Right hindlimb (tissue), 1 donor: ENCODE results near the gene BTBD9.

ENCODE experiments used
- DNase-seq: peaks from one replicate; pipeline ENCODE4 v3.0.0-alpha.2; 2018

Gene BTBD9

DNA sequence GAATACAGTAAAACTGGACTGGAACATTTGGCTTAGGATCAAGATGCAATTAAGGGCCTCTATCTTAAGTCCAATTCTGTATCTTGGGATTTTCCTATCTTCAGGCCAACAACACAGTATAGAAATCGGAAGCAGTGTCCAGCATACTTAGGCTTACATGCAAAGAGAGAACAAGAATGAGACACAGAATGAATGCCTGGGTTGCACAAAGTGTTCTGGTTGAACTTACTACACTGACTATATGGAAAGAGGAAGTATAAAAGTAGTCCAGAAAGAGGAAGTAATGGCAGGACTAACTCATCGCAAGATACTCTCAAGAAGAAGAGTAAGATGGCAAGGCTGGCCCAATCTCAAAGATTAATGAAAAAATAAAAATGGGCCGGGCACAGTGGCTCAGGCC is 87.6 kb downstream of the BTBD9 start:
- DNase-seq = no peak

DNA sequence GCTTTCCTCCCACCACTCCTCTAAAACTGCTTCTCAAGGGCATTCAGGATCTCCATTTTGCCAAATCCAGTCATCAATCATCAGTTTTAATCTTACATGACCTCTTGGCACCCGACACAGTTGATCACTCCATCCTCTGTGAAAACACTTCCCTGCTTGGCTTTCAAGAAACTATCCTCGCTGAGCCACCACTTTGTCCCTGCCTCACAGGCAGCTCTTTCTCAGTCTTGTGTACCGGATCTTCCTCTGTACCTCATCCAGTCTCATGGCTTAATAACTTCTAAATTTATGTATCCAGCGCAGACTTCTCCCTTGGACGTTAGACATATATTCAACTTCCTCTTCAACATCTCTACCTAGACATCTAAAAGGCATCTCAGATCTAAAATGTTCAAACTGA is 89.9 kb downstream of the BTBD9 start:
- DNase-seq = no peak

DNA sequence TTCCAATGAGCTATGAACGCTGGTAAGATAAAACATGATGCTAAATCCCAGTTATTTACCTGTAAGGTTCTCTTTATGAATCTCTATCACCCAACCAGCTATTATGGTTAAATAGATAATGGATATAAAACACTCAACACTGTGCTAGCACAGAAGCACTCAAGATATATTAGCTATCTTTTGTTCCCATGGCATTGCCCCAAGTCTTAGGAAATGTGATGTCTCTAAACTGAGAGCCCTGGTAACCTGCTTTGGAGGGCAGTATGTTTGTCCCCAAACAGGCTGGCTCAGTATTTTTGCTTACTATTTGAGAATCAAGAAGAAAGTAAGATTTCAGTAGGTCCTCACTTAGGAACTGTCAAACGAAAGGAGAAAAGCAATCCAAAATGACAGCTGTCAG is 90.5 kb downstream of the BTBD9 start:
- DNase-seq = no peak

DNA sequence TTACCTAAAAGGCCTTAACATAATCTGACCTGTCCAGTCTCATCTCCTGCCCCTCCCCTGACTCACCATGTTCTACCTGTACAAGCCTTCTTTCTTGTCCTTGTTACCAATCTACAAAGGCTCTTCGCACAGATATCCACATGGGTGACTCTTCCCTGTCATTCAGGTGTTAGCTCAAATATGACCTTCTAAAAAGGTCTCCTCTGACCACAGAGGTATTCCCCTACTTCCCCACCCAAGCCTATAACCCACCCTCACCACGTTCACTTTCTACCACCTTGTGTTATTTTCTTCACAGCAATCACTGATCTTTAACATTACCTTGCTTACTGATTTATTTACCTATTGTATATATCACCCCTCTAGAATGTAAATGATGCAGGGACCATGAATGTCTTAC is 96.7 kb downstream of the BTBD9 start:
- DNase-seq = no peak

DNA sequence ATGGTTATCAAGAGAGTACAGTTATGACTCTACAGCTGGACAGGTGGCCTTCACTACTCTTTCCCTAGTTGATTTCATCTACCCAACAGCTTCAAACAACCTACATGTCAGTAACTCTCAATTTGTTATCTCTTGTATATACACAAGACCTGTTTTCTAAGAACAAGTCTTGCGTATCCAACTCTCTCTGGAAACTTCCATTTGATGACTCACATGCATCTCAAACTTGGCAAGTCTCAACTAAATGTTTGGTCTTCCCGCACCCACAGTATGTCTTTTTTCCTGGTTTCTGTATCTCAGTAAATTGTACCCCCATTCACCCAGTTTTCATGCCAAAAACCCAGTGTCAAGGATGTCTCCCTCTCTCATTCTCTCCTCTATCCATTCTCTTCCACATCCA is 97.7 kb downstream of the BTBD9 start:
- no peak for DNase-seq

DNA sequence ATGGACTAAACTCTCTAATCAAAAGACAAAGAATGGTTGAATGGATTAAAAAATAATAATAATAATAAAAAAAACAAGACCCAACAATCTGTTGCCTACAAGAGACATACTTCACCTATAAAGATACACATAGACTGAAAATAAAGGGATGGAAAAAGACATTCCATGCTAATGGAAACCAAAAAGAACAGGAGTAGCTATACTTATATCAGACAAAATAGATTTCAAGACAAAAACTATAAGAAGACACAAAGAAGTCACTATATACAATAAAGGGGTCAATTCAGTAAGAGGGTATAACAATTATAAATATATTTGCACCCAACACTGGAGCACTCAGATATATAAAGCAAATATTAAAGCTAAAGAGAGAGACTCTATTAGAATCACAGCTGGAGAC is 106.7 kb downstream of the BTBD9 start:
- DNase-seq = no peak

DNA sequence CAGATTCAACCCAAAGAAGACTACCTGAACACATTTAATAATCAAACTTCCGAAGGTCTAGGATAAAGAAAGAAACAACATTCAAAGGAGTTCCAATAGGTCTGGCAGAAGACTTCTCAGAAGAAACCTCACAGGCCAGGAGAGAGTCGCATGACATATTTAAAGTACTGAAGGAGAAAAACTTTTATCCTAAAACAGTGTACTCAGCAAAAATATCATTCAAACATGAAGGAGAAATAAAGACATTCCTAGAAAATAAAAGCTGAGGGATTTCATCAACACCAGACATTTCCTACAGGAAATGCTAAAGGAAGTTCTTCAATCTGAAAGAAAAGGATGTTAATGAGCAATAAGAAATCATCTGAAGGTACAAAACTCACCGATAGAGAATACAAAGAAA is 108.6 kb downstream of the BTBD9 start:
- DNase-seq = no peak

DNA sequence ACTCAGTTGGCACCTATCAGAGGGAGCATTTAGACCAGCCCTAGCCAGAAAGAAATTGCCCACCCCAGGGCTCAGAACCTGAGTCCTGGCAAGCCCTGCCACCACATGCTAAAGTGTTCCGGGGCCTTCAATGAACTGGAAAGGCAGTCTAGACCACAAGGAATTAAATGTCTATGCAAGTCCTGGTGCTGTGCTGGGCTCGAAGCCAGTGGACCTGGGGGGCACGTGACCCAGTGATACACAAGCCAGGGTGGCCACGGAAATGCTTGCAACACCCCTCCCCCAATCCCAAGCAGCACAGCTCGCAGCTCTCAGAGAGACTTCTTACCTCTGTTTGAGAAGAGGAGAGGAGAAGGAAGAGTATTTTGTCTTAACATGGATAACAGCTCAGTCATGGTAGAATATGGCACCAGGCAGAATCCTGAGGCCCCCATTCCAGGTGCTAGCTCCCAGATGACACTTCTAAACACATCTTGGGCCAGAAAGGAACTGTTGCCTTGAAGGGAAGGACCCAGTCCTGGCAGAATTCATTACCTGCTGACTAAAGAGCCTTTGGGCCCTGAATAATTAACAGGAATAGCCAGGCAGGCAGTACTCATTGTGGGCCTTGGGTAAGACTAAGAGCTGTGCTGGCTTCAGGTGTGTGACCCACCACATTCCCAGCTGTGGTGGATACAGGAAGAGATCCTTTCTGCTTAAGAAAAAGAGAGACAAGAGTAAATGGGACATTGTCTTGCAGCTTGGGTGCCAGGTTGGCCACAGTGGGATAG is 111.3 kb downstream of the BTBD9 start:
- DNase-seq = no peak

DNA sequence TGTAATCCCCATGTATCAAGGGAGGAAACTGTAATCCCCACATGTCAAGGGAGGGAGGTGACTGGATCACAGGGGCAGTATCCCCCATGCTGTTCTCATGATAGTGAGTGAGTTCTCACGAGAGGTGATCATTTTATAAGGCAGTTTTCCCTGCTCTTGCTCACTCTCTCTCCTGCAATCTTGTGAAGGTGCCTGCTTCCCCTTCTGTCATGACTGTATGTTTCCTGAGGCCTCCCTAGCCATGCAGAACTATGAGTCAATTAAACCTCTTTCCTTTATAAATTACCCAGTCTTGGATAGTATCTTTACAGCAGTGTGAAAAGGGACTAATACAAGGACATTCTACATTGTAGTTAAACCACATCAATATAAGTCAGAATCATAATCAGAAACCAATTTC is 112.4 kb downstream of the BTBD9 start:
- no peak for DNase-seq

DNA sequence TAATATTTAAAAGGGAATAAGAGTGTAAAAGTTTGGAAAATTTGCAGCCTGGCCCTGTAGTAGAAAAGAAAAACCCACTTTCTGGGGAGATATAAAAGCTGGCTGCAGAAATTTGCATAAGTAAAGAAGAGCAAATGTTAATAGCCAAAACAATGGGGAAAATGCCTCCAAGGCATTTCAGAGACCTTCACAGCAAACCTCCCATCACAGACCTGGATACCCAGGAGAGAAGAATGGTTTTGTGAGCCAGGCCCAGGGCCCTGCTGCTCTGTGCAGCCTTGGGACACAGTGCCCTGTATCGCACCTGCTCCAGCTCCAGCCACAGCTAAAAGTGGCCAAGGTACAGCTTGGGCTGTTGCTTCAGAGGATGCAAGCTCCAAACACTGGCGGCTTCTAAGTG is 113.8 kb downstream of the BTBD9 start:
- DNase-seq = no peak

DNA sequence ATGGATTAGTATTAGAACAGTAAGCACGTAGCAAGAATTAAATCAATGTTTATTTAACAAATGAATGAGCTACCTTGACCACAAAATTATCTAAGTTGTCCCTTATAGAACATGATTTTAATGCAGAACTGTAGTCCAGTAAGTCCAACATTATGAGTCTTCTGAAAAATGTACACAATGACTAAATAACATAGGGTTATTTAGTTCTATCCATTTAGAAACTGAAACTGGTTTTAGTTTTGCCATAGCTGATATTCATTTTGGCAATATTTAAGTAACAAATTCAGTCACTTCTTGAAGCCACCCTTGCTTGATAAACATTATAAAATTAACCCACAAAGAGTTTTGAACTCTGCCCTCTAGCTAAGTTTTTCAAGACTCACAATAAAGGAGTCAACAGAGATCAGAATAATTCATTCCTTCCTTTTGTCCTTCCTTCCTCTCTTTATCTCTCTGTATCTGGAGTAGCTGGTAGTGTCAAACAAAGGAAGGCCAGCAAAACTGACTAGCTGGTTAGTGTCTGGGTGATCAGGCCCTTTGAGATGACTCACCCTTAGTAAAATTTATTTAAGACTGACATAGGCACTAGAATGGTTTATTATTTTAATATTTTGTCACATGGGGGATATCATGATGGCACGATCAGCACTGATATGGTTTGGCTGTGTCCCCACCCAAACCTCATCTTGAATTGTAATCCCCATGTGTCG is 115.1 kb downstream of the BTBD9 start:
- DNase-seq = no peak

DNA sequence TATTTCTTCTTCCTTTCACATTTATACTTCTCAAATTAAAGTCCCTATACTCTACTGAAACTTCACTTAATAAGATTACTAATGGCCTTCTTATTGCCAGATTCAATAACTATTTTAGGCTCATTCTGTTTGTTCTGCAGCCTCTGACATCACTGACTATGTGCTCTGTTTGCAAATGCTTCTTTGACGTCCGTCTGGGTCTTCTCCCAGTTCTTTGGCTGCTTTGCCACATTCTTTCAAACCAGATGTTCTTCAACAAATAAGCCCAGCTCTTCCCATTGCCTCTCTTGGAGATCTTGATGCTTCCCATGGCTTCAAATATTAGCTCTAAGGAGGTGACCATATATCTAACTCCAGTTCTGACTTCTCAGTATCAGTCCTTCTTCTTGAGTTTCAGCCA is 117.4 kb downstream of the BTBD9 start:
- peak; percentile 29 for DNase-seq

DNA sequence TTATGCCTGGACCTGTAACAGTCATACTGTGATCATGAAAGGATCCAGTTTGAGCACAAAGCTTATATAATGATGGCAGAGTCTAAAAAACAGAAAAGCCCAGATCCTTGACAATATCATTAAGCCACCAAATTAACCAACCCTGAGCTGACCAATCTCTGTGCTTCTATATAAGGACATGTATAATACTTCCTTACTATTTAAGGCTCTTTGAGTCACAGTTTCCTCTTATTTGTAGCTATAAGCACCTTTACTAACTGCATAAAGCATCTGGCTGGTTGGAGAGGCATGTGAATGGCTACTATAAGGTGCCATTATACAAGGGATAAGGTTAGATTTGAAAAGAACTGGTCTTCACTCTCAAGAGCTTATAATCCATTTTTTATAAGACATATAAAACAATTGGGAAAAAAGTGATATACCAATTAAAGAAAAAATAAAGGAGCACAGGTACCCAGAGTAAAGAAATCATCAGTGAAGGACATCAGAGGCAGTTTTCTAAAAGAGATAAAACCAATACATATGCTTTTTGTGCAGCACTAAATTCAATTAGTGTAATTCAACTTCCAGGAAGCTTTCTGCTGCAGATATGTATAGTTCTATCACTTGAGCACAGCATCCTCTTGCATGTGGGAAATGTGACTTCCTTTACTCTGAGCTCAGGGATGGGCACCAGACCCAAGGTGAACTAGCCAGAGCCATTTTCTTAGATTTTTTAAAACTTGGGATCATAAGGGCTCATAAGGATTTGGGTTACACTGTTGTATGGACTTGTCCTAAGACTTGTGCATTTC is 121.0 kb downstream of the BTBD9 start:
- DNase-seq = no peak

DNA sequence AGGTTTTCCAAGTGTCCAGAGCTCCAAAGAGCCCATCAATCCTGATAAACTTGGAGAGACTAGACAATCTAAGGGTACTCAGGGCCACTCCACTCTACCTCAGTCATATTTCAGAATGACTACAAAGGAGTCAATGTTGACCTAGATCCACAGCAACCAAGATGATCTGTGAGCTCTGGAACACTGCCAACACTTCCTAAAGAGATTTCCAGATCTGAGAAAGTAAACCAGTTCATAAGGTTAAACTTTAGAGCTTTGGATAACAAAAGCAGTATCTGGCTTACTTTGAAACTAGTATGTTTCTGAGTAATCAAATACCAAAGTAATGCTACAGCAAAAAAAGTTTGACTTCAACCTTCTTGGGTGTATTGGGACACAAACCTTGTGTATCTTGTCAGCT is 122.7 kb downstream of the BTBD9 start:
- no peak for DNase-seq

DNA sequence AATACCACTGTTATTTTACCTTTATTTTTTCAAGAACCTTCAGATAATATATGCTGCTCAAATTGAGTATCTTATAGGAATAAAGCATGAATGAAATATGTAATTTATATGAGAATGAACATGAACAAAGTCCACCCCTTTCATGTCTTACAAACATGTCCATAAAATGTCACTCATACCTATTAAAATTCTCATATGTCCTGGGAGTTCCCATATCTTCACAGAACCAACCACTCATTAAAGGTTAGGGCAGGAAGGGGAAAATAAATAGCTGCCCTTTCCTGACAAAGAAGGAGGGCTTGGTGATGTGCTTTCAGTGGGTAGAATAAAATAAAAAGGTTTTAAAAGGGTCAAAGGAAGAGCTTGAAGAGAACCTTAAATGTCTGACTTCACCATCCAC is 125.3 kb downstream of the BTBD9 start:
- no peak for DNase-seq

DNA sequence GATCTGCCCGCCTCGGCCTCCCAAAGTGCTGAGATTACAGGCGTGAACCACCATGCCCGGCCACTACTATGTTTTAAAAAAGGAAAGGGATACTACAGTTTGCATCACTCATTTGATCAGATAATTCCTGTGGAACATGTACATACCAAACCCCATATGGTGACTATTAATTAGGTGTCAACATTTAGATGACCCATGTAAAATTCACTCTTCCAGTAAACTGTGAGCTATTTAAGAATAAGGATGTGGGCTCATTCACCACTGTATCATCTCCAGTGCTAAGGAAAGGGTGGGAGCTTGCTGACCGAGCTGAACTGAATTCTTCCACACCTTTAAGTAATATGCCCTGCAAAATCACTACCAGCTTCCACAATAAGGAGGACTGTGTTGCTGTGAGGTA is 127.5 kb downstream of the BTBD9 start:
- no peak for DNase-seq

DNA sequence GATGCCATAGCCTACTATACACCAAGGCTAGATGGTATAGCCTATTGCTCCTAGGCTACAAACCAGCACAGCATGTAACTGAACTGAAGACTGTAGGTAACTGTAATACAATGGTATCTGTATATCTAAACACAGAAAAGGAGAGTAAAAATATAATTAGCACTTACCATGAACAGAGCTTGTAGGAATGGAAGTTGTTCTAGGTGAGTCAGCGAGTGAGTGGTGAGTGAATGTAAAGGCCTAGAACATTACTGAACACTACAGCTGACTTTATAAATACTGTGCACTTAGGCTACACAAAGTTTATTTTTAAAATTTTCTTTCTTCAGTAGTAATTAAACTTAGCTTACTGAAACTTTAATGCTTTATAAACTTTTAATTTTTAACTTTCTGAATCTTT is 129.5 kb downstream of the BTBD9 start:
- DNase-seq = no peak

DNA sequence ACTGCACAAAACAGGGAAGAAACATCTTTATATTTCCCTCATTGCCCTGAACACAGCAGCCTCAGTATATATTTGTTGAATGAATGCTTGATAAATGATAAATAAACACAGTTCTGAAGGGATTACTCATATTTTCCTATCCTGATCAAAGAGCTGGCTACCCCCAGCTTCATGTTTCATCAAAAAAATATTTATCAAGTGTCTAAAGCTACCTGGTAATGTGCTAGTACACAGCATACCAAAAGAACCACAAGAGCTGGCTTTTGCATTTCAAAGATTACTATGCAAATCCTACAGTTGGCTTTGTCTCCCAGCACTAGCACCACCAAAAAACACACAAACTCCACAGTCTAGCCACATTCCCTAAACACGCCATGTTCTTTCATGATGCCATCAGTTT is 130.0 kb downstream of the BTBD9 start:
- no peak for DNase-seq

DNA sequence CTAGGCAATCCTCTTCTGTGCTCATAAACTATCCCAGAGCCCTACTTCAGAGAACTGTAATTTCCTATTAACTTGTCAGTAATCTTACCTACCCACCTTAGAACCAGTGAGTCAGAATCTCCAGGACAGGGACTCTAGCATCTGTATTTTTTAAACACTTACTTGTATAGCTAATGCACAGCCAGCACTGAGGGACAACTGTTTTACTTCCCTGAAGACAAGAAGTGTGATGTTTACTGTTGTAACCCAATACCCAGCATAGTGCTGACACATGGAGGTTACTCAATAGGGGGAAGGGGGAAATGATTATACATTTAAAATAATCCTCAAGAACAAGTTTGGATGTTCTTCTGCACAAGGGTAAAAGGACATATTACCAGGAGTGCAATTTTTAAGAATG is 130.8 kb downstream of the BTBD9 start:
- no peak for DNase-seq

DNA sequence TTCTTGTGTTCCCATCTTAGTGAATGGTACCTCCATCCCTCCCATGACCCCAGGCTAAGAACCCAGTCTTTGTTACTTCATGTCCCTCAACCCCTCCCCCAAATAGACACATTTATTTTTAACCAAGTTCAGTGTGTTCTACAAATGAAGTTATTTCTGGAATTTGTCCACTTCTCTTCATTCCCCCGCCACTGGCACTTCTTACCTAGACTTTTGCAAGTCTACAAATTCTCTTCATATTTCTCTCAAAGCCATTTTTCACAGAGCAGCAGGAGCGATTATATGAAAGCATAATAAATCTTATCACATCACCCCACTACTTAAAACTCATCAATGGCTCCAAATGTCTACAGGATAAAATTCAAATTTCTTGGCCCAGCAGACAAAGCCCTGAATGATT is 131.4 kb downstream of the BTBD9 start:
- DNase-seq = no peak

DNA sequence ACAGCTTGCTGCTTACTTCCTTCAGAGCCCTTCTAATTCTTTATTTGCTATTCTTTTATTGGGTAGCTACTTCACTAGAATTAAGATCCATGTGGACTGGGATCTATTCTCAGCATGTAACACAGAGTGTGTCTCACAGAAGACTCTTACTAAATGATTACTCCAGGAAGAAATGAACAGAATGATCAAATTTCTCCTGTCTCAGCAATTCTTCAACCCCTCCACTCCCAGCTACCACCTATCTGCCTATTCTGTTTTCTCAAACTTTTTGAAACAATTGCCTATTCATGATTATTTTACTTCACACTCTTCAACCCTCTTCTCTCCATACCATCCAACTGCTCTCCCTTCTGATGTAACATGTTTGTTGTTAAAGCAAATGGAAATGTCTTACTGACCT is 132.6 kb downstream of the BTBD9 start:
- DNase-seq = no peak

DNA sequence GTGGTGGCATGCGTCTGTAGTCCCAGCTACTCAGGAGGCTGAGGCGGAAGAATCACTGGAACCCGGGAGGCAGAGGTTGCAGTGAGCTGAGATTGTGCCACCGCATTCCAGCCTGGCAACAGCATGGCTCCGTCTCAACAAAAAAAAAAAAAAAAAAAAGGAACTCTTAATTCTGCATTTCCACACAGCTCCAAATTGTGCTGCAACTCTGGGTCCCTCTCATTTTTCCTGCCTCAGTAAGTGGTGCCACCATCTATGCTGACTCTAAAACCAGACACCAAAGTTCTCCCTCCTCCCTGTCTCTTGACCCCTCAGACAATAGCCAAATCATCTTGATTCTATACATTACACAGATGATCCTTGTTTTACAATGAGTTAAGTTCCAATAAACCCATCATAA is 133.9 kb downstream of the BTBD9 start:
- no peak for DNase-seq

DNA sequence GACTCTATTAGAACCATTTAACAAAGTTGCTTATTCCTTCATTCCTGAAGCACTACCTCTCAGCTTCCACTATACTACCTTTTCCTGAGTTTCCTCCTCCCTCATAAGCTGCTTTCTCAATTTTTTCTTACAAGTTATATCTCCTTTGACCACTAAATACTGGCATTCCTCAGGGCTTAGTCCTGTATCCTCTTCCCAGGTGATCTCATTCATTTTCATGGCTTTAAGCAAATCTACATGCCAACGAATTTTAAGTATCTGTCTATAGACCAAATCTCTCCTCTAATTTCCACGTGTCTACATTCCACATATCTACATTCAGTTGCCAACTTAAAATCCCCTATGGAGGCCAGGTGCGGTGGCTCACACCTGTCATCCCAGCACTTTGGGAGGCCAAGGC is 134.7 kb downstream of the BTBD9 start:
- DNase-seq = no peak
